ENCODE data around the gene CYTL1. TPM values are rescaled to one million over a fixed set of nuclear protein-coding genes. Genes with fewer than 3 reads are reported as not detected.

Gene CYTL1
- total and polyA plus RNA-seq, 2 donors (not counting 3 experiments of a cell fraction or from before 2014, with no cell fraction given) = 4.0 to 36.8 TPM

GRCh38 chr4:5039800-5040199 is 20.5 kb upstream of the CYTL1 start:
- H3K4me2 ChIP-seq (ENCODE audit: insufficient read depth, low read length) = no peak overlapping the region
- BruUV-seq (replicated peaks) = no TSS peak
- H3K9ac ChIP-seq (replicated peaks; ENCODE audit: extremely low read depth, insufficient read depth, low read length) = no peak overlapping the region
- intact Hi-C loops (cut with micrococcal nuclease) = loop anchor here (2.0 to 10.0 kb wide), 2 partner anchors 181 to 1235 kb away; partner anchors contain the start of gene MSX1
- ChIA-PET CTCF (interaction anchor here (1.3 kb wide), 1 partner anchor 22 kb away, joined by 3 read pairs; no protein-coding TSS in a partner anchor), POLR2A (no interaction called here)
- no peaks in the 10 kb centered on the region for H3K9me3 ChIP-seq (replicated peaks; ENCODE audit: control insufficient read depth, insufficient read depth, low read length)
- H3K27ac ChIP-seq (ENCODE audit: insufficient read depth, low read depth, low read length) = no peak overlapping the region
- no peaks in the 10 kb centered on the region for H3K79me2 ChIP-seq (ENCODE audit: control insufficient read depth, insufficient read depth, low read length)
- FAIRE-seq = no peak
- H4K20me1 ChIP-seq (replicated peaks; ENCODE audit: control insufficient read depth, extremely low read depth, insufficient read depth, low read length) = no peaks in the 10 kb centered on the region
- H3K9me1 ChIP-seq (replicated peaks; ENCODE audit: control insufficient read depth, extremely low read depth, insufficient read depth, low read length) = no peaks in the 10 kb centered on the region
- H3K4me3 ChIP-seq (replicated peaks in 1 of 3; ENCODE audit: insufficient read depth in 1 of 3, low read depth in 1 of 3, low read length in 3 of 3) = no peak overlapping the region
- dilution Hi-C loops (cut with MboI; ENCODE audit: extremely low pct_ligation_motif_present, low sequenced_read_pairs) = no loop called here
- no peak for DNase-seq (ENCODE audit: low read depth, low spot score)
- H3K36me3 ChIP-seq (ENCODE audit: control insufficient read depth in 2 of 2, extremely low read depth in 1 of 2, insufficient read depth in 2 of 2, low read length in 2 of 2) = no peaks in the 10 kb centered on the region
- H2AFZ ChIP-seq (ENCODE audit: low read depth, low read length) = no peak overlapping the region
- no peak for TF ChIP-seq MYC (IDR thresholded peaks at IDR 0.05; ENCODE audit: low read depth, low read length)
- TF ChIP-seq JUN (IDR thresholded peaks at IDR 0.05; ENCODE audit: borderline replicate concordance, insufficient read depth, insufficient read length, low read depth) = no peak
- no peak for TF ChIP-seq POLR2A (IDR thresholded peaks at IDR 0.05; ENCODE audit: low read depth, low read length)
- TF ChIP-seq, protein P1, sequence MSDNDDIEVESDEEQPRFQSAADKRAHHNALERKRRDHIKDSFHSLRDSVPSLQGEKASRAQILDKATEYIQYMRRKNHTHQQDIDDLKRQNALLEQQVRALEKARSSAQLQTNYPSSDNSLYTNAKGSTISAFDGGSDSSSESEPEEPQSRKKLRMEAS (IDR thresholded peaks at IDR 0.05; ENCODE audit: insufficient read depth, insufficient read length) = no peak
- peaks cover 35% of the 10 kb centered on the region for H3K4me1 ChIP-seq (ENCODE audit: control insufficient read depth, extremely low read depth, insufficient read depth, low read length)
- H3K27me3 ChIP-seq (ENCODE audit: control insufficient read depth in 2 of 2, insufficient read depth in 2 of 2, low read length in 2 of 2) = no peaks in the 10 kb centered on the region

- DNase-seq (ENCODE audit: low read depth, low spot score) (peak; percentile 83), FAIRE-seq (peak; percentile 97)
- Histone ChIP-seq H3K9ac (replicated peaks; ENCODE audit: extremely low read depth, insufficient read depth, low read length) (peak overlapping the region; percentile 37), H2AFZ (ENCODE audit: low read depth, low read length) (peak overlapping the region; percentile 35), H3K9me1 (replicated peaks; ENCODE audit: control insufficient read depth, extremely low read depth, insufficient read depth, low read length) (no peaks in the 10 kb centered on the region), H3K36me3 (ENCODE audit: control insufficient read depth in 2 of 2, extremely low read depth in 1 of 2, insufficient read depth in 2 of 2, low read length in 2 of 2) (no peaks in the 10 kb centered on the region), H3K9me3 (replicated peaks; ENCODE audit: control insufficient read depth, insufficient read depth, low read length) (no peaks in the 10 kb centered on the region), H3K4me2 (ENCODE audit: insufficient read depth, low read length) (peak overlapping the region; percentile 33), H3K27me3 (ENCODE audit: control insufficient read depth in 2 of 2, insufficient read depth in 2 of 2, low read length in 2 of 2) (no peaks in the 10 kb centered on the region), H3K4me3 (replicated peaks in 1 of 3; ENCODE audit: insufficient read depth in 1 of 3, low read depth in 1 of 3, low read length in 3 of 3) (no peak overlapping the region), H3K79me2 (ENCODE audit: control insufficient read depth, insufficient read depth, low read length) (no peaks in the 10 kb centered on the region), H4K20me1 (replicated peaks; ENCODE audit: control insufficient read depth, extremely low read depth, insufficient read depth, low read length) (no peaks in the 10 kb centered on the region), H3K4me1 (ENCODE audit: control insufficient read depth, extremely low read depth, insufficient read depth, low read length) (peaks cover 43% of the 10 kb centered on the region), H3K27ac (ENCODE audit: insufficient read depth, low read depth, low read length) (peak overlapping the region; percentile 88)
- POLR2A ChIA-PET = no interaction called here
- TF ChIP-seq POLR2AphosphoS5 (IDR thresholded peaks at IDR 0.05; ENCODE audit: insufficient read depth, low read depth, low read length) = peak; percentile 58
- TF ChIP-seq JUN (IDR thresholded peaks at IDR 0.05; ENCODE audit: borderline replicate concordance, insufficient read depth, insufficient read length, low read depth) = peak; percentile 100
- TF ChIP-seq, protein P1 (IDR thresholded peaks at IDR 0.05; ENCODE audit: insufficient read depth, insufficient read length) = no peak
- peak; percentile 91 for TF ChIP-seq FOS (IDR thresholded peaks at IDR 0.05; ENCODE audit: borderline replicate concordance, insufficient read depth, low read length)
- intact Hi-C loops (cut with micrococcal nuclease) (loop anchor here (2.0 to 10.0 kb wide), 2 partner anchors 179 to 1237 kb away; partner anchors contain the start of gene MSX1), dilution Hi-C loops (cut with MboI; ENCODE audit: extremely low pct_ligation_motif_present, low sequenced_read_pairs) (no loop called here)
- CTCF ChIA-PET = interaction anchor here (1.5 to 2.4 kb wide), 4 partner anchors 14 to 20 kb away, joined by 3 to 12 read pairs (median 6); partner anchors contain the start of gene STK32B
- BruUV-seq (replicated peaks) = TSS peak; percentile 57
Observed at GRCh38 chr4:5037553-5038551, 18.6 kb upstream of the CYTL1 start.
